Stimulated activated effector memory CD8-positive, alpha-beta T cell treated with anti-CD3 and anti-CD28 coated beads, Interleukin-12 subunit alpha, Interleukin-12 subunit beta, amount 100 ng/mL, for 72 hours (primary cell): ENCODE measurements around the gene NRP1.
"Not testable (repeated sequence)": the region's sequence is repeated elsewhere in the genome, so short reads cannot be mapped to it uniquely, and the experiment has no call there.

Source experiments
- ATAC-seq: fragments of 150-1000 bp; cut with Tn5 transposase; 2 replicates; pipeline ENCODE4 v1.10.0; 2021
- DNase-seq, 2 donors: peaks; one replicate each; pipeline ENCODE4 v3.0.0; 2021 to 2022; ENCODE audit warnings: low spot score in 2 of 2
- H3K27ac Mint-ChIP-seq: one replicate; pipeline ENCODE4 v1.8.0; 2022; ENCODE audit warnings: mild to moderate bottlenecking, mixed read lengths
- H3K36me3 Mint-ChIP-seq: one replicate; pipeline ENCODE4 v1.8.0; 2022; ENCODE audit warnings: mild to moderate bottlenecking, mixed read lengths
- H3K4me1 Mint-ChIP-seq: one replicate; pipeline ENCODE4 v1.8.0; 2022; ENCODE audit warnings: mixed read lengths
- H3K4me3 Mint-ChIP-seq: one replicate; pipeline ENCODE4 v1.8.0; 2022; ENCODE audit warnings: mild to moderate bottlenecking, mixed read lengths
- H3K9me3 Mint-ChIP-seq: one replicate; pipeline ENCODE4 v1.8.0; 2022; ENCODE audit warnings: mixed read lengths

NRP1 gene

DNA sequence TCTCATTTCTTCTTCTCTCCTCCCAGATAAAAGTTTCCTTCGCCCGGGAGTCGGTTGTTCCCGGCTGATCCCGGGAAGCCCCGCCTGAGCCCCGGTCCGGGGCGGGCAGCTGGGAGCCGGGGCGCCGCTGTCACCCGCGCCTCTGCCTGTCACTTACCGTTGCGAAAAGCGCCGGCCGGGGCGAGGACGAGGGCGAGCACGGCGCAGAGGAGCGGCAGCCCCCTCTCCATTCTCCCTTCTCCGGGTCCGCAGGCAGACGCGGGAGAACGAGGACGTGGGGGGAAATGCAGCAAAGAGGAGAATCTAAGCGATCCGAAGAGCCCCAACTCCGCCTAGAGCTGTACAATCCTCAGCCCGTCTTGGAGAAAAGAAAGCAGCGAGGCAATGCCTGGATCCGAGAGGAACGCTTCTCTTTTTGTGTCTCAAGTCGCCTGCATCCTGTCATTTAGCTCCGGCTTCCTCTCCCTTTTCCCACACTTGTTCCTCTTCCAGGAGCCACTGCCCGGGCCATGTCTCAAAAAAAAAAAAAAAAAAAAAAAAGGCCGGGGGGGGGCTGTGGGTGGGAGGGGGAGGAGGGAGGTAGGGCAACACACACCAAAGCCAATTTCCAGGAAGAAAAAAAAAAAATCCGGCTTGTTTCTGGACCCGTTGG lies at the start of gene NRP1:
Gene NRP1, minus strand, starts transcription at position 515 of the 652 bp plus-strand sequence. Its CDS starts 285 bp downstream, at position 230.
- Mint-ChIP-seq H3K4me3 (peak within 1 kb of the TSS; percentile 64), H3K4me1 (peaks cover 14% of the 10 kb centered on the region), H3K9me3 (no peaks in the 10 kb centered on the region), H3K27ac (no peak within 1 kb of the TSS), H3K36me3 (no peaks in the 10 kb centered on the region)
- no peak for DNase-seq
- peak; percentile 52 for ATAC-seq

DNA sequence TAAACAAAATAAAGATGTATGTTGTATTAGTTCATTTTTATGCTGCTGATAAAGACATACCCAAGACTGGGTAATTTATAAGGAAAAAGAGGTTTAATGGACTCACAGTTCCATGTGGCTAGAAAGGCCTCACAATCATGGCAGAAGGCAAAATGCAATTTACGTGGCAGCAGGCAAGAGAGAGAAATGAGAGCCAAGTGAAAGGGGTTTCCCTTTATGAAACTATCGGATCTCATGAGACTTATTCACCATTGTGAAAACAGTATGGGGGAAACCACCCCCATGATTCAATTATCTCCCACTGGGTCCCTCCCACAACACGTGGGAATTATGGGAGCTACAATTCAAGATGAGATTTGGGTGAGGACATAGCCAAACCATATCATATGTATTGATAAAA lies 49.7 kb upstream of the NRP1 start:
- H3K9me3 Mint-ChIP-seq, DNase-seq, H3K4me1 Mint-ChIP-seq, H3K4me3 Mint-ChIP-seq, H3K36me3 Mint-ChIP-seq, H3K27ac Mint-ChIP-seq, ATAC-seq: not testable (repeated sequence)

DNA sequence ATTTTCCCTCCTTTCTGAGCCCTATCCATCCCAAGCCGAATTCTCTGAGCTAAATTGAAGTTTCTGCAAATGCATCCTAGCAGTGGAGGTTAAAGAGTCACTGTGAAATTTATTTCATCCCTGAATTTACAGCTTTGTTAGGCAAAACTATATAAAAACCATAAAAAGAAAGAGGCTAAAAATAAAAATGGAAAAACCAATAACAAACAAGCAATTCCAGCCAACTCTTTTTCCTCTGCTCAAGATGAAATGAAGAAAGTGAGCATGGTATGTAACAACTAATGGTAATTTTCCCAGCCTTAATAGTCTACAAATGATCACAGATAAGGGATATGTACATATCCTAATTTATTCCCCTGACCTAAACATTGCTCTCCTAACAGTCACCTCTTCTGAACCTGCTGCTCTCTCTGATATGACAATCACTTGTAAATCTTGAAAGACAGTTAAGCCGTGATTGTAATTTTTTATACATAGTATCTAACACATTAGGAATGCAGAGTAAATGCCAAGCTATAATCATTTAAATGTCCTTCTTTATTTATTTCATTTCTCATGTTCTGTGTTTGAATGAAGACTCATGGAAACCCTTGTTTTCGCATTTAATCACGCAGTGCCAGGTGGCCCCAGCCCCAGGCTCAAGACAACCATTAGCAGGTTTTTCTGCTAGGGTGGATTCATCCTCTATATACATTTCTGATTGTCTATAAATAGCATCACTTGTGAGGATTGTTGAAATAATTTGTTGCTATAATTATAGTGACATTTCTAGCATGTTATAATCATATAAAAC lies 48.6 kb upstream of the NRP1 start:
- no peak overlapping the region for H3K4me3 Mint-ChIP-seq
- H3K36me3 Mint-ChIP-seq = no peaks in the 10 kb centered on the region
- no peaks in the 10 kb centered on the region for H3K9me3 Mint-ChIP-seq
- ATAC-seq (no peak), DNase-seq (no peak)
- no peaks in the 10 kb centered on the region for H3K4me1 Mint-ChIP-seq
- H3K27ac Mint-ChIP-seq = no peak overlapping the region

DNA sequence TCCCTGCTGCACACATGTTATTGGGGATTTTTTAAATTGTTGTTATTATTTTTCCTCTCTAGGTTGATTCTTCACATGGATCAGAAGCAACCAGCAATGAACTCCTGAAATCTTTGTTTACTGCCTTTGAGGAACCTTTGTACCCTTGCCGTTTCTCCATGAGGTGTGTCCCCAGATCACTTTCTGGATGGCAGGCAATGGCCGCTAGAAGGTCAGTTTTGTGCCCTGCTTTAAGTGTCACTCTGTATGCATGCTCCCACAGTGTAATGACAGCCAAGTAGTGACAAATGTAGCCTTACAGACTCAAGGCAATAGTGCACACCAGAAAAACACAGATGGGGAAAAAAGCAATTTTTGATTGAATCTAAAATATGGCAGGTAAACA lies 47.7 kb upstream of the NRP1 start:
- Mint-ChIP-seq H3K4me3 (no peak overlapping the region), H3K4me1 (peaks cover 4% of the 10 kb centered on the region), H3K27ac (no peak overlapping the region), H3K9me3 (no peaks in the 10 kb centered on the region), H3K36me3 (no peaks in the 10 kb centered on the region)
- no peak for ATAC-seq
- no peak for DNase-seq

DNA sequence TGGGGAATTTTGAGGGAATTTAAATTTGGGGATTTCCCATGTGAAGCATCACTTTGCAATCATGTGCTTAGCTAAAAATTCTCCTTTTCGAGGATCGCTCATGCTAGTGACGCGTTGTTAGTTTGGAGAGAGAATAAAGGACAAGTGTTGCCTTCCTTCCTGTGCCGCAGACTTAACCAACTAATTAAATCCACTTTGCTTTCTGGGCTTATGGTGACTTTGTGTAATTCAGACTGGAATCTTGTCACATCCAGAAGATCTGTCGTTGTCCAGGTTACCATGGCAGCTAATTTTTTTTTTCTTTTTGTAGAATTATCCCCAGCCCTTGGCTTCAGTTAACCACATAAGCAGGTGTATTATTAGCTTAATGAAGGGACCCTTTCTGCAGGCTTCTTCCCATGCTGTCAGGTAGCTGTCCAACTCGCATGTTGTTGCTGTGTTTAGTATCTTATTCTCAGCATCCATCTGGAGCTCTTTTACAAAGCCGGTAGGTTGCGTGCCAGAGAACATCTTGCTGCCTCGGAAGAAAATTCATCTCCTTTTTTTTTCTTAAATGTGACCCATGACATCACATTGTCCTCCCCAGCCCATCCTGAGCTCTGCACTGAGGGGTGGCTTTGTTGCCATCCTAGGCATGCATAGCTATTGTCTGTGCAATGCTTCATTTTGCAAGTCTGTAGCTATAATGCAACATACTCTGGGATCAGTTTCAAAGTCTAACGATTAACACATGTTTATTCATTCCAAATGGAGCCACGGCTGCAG lies 47.2 kb upstream of the NRP1 start:
- DNase-seq = no peak
- Mint-ChIP-seq H3K4me3 (no peak overlapping the region), H3K9me3 (no peaks in the 10 kb centered on the region), H3K36me3 (no peaks in the 10 kb centered on the region), H3K4me1 (peaks cover 7% of the 10 kb centered on the region), H3K27ac (no peak overlapping the region)
- no peak for ATAC-seq

DNA sequence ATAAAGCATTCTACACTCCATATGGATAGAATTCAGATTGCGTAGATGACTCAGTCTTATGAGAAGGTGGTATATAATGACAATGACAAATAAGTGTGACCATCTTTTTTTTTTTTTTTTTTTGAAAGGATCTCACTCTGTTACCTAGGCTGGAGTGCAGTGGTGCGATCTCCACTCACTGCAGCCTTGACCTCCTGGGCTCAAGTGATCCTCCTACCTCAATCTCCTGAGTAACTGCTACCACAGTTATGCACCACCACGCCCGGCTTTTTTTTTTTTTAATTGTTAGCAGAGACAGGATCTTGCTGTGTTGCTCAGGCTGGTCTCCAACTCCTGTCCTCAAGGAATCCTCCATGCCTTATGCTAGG lies 43.2 kb upstream of the NRP1 start:
- Mint-ChIP-seq H3K9me3 (no peaks in the 10 kb centered on the region), H3K4me3 (no peak overlapping the region), H3K27ac (no peak overlapping the region), H3K36me3 (no peaks in the 10 kb centered on the region), H3K4me1 (peaks cover 7% of the 10 kb centered on the region)
- ATAC-seq = peak; percentile 55
- DNase-seq = no peak

DNA sequence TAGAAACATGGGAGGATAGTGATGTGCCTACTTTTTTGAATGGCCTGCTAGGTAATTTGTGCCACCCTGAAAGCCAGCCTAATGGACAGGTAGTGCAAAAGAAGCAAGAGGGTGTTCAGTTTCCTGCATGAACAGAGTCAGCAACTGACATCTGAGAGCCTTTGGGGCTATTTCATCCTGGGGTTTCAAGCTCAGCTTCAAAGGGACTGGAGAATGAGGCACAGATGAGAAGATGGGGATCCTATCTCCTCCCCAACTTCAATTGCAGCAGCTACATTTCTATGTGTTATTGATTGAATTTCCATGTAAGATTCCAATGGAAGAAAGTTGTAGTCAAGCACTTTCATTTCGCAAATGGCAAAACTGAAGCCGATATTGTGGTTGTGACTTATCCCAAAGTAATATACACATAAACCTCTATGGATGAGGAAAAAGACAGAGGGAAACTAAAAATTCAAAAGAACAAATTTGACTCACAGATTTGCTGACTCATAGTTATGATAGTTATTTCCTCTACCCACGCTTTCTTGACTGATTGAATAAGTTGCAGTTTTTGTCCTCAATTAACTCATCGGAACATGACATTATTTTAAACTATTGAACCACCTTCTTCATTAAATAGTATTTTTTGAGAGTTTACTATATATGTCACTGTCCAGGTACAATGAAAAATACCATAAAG lies 42.6 kb upstream of the NRP1 start:
- no peak for DNase-seq

DNA sequence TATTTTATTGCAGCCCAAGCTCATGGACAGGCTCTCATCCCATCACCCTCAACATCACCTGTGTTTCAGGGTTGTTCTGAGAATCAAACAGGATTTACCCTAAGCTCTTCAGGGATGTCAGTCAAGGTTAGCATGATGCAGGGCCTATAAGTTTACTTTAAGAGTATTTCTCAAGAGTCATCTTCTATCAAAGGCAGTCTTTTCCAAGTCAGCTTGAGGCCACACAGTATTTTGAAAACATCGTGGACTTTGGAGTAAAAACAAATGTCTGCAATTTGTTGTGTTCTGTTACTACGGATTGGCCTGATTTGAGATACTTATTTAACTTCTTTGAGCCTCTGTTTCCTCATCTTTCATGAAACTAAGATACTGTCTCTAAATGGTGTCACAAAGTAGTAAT lies 42.0 kb upstream of the NRP1 start:
- Mint-ChIP-seq H3K36me3 (no peaks in the 10 kb centered on the region), H3K4me3 (no peak overlapping the region), H3K27ac (no peak overlapping the region), H3K9me3 (no peaks in the 10 kb centered on the region), H3K4me1 (peaks cover 7% of the 10 kb centered on the region)
- no peak for ATAC-seq
- no peak for DNase-seq

More for the DNA sequence above, 42.6 kb upstream of the NRP1 start:
- H3K4me1 Mint-ChIP-seq = peaks cover 7% of the 10 kb centered on the region
- H3K36me3 Mint-ChIP-seq = no peaks in the 10 kb centered on the region
- peak; percentile 54 for ATAC-seq
- H3K9me3 Mint-ChIP-seq = no peaks in the 10 kb centered on the region
- no peak overlapping the region for H3K4me3 Mint-ChIP-seq
- H3K27ac Mint-ChIP-seq = no peak overlapping the region

DNA sequence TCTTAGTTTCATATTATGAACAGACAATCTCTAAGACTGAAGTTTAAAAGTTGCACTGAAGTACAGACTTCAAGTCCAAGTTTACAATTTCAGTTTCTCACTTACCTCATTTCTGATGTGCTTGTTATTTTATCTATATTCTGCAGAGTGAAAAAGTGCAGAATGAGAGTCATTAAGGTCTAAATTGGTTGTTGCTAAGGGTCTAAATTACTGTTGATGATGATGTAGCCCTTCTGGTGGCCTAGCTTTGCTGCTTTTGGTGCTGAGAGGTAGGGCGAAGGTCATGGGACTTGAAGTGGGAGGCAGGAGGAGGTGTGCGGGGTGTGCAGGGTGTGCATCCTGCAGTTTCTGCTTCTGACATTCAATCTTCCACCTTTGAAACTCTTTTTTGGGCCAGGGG lies 38.8 kb upstream of the NRP1 start:
- H3K4me3 Mint-ChIP-seq = no peak overlapping the region

DNA sequence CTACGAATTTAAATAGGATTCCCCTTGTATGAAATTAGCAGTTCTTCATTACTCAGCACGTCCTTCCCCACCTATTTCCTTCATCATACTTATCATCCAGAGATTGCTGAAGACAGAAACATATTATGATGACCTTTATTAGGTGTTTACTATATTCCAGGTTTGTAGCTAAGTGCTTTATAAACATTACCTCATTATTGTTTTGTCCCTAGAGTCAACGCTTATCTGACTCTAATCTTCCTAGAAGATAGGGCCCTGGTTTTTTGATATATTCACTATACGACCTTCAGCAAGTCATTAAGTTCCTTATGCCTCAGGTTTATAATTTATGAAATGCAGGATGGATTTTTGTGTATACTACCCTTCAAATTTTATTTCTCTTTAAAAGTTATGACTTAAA lies 36.8 kb upstream of the NRP1 start:
- ATAC-seq = no peak
- Mint-ChIP-seq H3K27ac (no peak overlapping the region), H3K9me3 (peaks cover 4% of the 10 kb centered on the region), H3K4me3 (no peak overlapping the region), H3K4me1 (peaks cover 2% of the 10 kb centered on the region), H3K36me3 (no peaks in the 10 kb centered on the region)
- DNase-seq = no peak

More for the DNA sequence above, 38.8 kb upstream of the NRP1 start:
- no peaks in the 10 kb centered on the region for H3K36me3 Mint-ChIP-seq
- H3K4me1 Mint-ChIP-seq = peaks cover 7% of the 10 kb centered on the region
- peaks cover 2% of the 10 kb centered on the region for H3K9me3 Mint-ChIP-seq
- peak; percentile 64 for ATAC-seq
- no peak overlapping the region for H3K27ac Mint-ChIP-seq
- no peak for DNase-seq

DNA sequence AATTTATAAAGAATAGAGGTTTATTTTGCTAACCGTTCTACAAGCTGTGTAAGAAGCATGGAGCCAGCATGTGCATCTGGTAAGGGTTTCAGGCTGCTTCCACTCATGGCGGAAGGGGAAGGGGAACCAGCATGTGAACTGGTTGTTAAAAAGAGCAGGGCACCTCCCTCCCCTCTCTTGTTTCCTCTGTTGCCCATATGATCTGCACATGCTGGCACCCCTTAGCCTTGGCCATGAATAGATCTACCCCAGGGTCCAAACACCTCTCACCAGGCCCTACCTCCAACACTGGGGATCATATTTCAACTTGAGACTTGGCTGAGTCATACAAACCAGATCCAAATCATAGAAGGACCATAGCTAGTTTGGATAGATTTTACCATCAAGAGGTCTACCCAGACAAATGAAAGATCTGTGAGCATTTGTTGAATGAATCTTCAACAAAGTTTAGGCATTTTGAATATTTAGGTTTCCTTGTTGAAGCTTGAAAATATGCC lies 36.0 kb upstream of the NRP1 start:
- no peaks in the 10 kb centered on the region for H3K36me3 Mint-ChIP-seq

DNA sequence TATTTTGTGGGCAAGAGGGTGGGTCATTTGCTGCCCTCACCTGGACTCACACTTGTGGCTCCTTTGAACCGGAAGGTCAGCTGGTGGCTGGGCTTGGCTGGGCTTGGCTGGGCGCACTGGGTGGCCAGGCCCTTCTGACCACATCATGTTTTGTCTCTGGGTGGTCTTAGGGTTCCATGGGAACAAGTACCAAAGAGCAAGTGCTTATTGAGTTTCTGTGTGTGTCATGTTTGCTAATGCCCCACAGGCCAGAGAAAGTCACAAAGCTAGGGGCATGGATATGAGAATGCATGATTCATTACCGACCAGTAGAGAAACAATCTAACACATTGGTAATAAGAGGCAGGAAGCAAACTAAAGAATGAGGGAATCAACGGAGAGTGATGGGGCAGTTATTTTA lies 33.6 kb upstream of the NRP1 start:
- no peak for ATAC-seq
- no peaks in the 10 kb centered on the region for H3K36me3 Mint-ChIP-seq
- H3K9me3 Mint-ChIP-seq = peaks cover 6% of the 10 kb centered on the region
- no peak overlapping the region for H3K27ac Mint-ChIP-seq
- peaks cover 16% of the 10 kb centered on the region for H3K4me1 Mint-ChIP-seq
- H3K4me3 Mint-ChIP-seq = no peak overlapping the region
- DNase-seq = no peak

More for the DNA sequence above, 36.0 kb upstream of the NRP1 start:
- DNase-seq (no peak), ATAC-seq (no peak)
- H3K4me3 Mint-ChIP-seq = no peak overlapping the region
- H3K4me1 Mint-ChIP-seq = peaks cover 9% of the 10 kb centered on the region
- H3K9me3 Mint-ChIP-seq = peaks cover 4% of the 10 kb centered on the region
- no peak overlapping the region for H3K27ac Mint-ChIP-seq

DNA sequence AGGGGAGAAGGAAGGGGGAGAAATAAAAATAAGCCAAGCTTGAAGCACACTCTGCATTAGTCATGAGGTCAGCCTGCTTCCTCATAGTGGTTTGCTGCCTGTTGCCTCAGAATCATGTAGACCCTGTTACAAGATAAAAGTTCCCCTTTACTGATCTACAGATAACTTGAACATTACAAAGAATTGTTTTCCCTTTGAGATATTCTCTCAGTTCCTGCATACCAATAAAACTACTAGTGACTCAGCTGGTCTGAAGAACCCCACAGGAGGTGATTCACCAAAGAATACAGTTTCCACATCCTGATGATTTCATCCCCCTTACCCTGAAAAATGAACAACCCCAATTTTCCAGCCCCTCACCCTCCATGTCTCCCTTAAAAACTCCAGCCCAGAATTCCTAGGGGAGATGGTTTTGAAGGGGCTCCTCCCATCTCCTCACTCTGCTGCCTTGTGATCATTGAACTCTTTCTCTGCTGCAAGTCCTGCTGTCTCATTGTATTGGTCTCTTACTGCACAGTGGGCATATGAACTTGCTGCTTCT lies 31.5 kb upstream of the NRP1 start:
- DNase-seq = no peak
- ATAC-seq = peak; percentile 98

DNA sequence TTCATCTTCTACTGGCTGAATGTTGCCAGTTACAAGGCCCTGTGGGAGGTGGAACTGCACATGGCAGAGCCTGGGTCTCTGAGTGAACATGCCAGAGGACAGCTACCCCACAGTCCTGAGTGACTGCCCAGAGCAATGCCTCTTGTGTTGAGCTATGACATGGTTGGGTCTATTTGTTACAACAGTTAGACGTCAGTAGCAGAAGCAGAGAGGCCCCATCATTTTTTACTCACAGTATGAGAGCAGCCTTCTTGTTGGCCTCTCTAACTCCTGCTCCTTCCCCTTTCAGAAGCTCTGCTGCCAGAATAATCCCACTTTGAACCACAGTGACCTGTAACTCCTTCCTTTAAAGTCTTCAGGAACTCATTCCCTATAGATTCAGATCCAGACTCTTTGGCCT lies 30.8 kb upstream of the NRP1 start:
- ATAC-seq (peak; percentile 39), DNase-seq (no peak)
- Mint-ChIP-seq H3K4me3 (peak overlapping the region; percentile 21), H3K27ac (peak overlapping the region; percentile 84), H3K9me3 (peaks cover 6% of the 10 kb centered on the region), H3K36me3 (no peaks in the 10 kb centered on the region), H3K4me1 (peaks cover 16% of the 10 kb centered on the region)

More for the DNA sequence above, 31.5 kb upstream of the NRP1 start:
- peaks cover 16% of the 10 kb centered on the region for H3K4me1 Mint-ChIP-seq
- H3K36me3 Mint-ChIP-seq = no peaks in the 10 kb centered on the region
- peak overlapping the region; percentile 21 for H3K4me3 Mint-ChIP-seq
- H3K27ac Mint-ChIP-seq = peak overlapping the region; percentile 84
- peaks cover 6% of the 10 kb centered on the region for H3K9me3 Mint-ChIP-seq

DNA sequence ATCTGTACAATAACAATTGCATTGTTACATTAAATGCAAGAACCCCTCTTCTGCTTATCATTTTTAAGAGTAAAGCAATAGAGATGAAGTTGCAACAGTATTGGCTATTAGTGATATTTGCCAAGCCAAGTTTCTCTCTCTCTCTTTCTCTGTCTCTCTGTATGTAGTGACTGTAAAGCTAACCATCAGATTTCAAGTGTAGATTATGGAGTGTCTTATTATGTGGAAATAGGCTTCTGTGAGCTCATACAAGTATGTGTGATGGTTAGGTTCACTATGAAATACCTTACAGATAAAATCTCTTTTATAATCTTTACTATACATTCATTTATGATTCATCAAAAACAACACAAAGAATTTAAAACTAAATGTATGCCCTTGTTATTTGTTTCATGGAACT lies 28.6 kb upstream of the NRP1 start:
- ATAC-seq (no peak), DNase-seq (no peak)
- H3K4me1 Mint-ChIP-seq = peaks cover 16% of the 10 kb centered on the region
- peaks cover 2% of the 10 kb centered on the region for H3K9me3 Mint-ChIP-seq
- H3K4me3 Mint-ChIP-seq = no peak overlapping the region
- no peaks in the 10 kb centered on the region for H3K36me3 Mint-ChIP-seq
- no peak overlapping the region for H3K27ac Mint-ChIP-seq
